Activated naive CD4-positive, alpha-beta T cell treated with anti-CD3 and anti-CD28 coated beads, Interleukin-2, amount 50 U/mL, for 24 hours (primary cell): ENCODE data around the gene TEX9.
A peak's percentile ranks its signal among the peaks of the same experiment; 100 is the strongest.
"Not testable (repeated sequence)": the region's sequence is repeated elsewhere in the genome, so short reads cannot be mapped to it uniquely, and the experiment has no call there.

ENCODE experiments used
- H3K27ac Mint-ChIP-seq: one replicate; pipeline ENCODE4 v1.8.0; 2021; ENCODE audit warnings: mild to moderate bottlenecking, mixed read lengths
- H3K27me3 Mint-ChIP-seq: one replicate; pipeline ENCODE4 v1.8.0; 2021; ENCODE audit warnings: mixed read lengths
- H3K36me3 Mint-ChIP-seq: one replicate; pipeline ENCODE4 v1.8.0; 2021; ENCODE audit warnings: mixed read lengths
- H3K4me1 Mint-ChIP-seq: one replicate; pipeline ENCODE4 v1.8.0; 2021; ENCODE audit warnings: mixed read lengths
- H3K4me3 Mint-ChIP-seq: one replicate; pipeline ENCODE4 v1.8.0; 2021; ENCODE audit warnings: mild to moderate bottlenecking, mixed read lengths
- H3K9me3 Mint-ChIP-seq: one replicate; pipeline ENCODE4 v1.8.0; 2021; ENCODE audit warnings: mixed read lengths

TEX9 gene

DNA sequence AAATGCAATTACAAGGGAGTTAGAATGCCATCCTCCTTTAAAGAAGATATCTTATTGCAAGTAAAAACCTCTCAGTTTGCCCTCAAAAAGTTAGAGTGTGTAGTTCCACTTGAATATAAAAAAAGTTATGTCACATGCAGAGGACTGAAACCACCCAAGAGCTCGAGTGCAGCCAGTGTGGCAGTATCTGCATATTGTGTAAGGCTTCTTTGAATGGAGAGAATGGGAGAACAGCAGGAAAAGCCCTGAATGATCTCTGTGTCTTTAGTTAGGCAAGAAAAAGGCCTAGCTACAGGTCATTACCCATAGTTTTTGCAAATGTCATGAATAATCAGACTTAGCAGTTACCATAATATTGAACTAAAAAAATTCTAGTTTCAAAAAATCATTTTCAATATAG is 13.9 kb upstream of the TEX9 start:
- Mint-ChIP-seq H3K27ac (no peak overlapping the region), H3K4me1 (no peaks in the 10 kb centered on the region), H3K27me3 (no peaks in the 10 kb centered on the region), H3K9me3 (no peaks in the 10 kb centered on the region), H3K4me3 (no peak overlapping the region), H3K36me3 (no peaks in the 10 kb centered on the region)

DNA sequence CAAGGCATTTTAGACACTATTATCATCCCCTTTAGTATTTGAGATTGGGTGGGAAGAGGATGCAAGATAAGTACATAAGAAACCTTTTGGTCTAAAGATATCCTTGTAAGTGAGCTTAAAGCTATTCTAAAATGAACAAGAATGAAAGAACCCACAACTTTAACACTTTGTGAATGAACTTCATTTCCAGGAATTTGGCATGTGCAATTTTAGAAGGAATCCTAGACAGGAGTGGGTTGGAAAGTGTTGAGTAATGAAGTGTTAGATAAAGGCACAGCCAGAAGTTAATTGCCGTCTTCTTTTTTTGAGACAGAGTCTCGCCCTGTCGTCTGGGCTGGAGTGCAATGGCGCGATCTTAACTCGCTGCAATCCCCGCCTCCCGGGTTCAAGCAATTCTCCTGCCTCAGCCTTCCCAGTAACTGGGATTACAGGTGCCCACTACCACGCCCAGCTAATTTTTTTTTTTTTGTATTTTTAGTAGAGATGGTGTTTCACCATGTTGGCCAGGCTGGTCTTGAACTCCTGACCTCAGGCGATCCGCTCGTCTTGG is 13.2 kb upstream of the TEX9 start:
- no peak overlapping the region for H3K27ac Mint-ChIP-seq
- H3K4me1 Mint-ChIP-seq, result no peaks in the 10 kb centered on the region
- no peak overlapping the region for H3K4me3 Mint-ChIP-seq
- H3K36me3 Mint-ChIP-seq, result no peaks in the 10 kb centered on the region
- no peaks in the 10 kb centered on the region for H3K9me3 Mint-ChIP-seq
- H3K27me3 Mint-ChIP-seq, result no peaks in the 10 kb centered on the region

DNA sequence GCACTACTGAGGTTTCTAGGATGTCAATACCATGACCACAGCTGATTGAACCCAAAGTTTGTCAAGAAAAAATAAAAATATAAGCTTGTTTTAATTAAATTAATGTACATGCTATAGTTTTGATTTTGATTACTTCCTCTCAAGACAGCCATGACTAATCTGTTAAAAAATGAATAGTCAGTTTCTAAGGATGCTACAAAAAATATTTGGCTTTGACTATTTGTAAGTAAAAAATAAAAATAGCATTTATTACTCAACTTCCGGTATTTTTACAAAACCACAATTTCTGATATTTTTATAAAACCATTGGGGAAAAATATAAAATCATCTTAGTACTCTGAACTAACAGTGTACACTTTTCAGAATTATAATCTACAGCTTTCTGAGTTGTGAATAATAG is 12.1 kb upstream of the TEX9 start:
- Mint-ChIP-seq H3K36me3 (no peaks in the 10 kb centered on the region), H3K27ac (no peak overlapping the region), H3K4me3 (no peak overlapping the region), H3K9me3 (no peaks in the 10 kb centered on the region), H3K4me1 (no peaks in the 10 kb centered on the region), H3K27me3 (peaks cover 1% of the 10 kb centered on the region)

DNA sequence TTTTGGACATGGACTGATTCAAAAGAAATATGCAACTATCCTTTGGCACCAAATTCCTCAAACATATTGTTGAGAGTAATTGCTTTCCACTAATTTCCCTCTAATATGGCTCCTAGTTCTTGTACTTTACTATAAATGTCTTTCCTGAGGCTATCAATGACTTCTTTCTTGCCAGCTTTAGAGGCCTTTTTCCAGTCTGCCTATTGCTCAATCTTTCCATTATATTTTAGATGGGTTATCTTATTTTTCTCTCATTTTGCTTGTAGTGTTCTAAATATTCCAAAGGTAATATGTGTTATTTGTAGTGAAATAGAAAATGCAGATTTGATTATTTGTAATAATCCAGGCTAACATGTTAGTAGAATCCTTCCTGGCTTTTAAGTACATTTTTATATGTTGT is 11.5 kb upstream of the TEX9 start:
- no peak overlapping the region for H3K27ac Mint-ChIP-seq
- no peaks in the 10 kb centered on the region for H3K9me3 Mint-ChIP-seq
- H3K4me1 Mint-ChIP-seq, result no peaks in the 10 kb centered on the region
- no peaks in the 10 kb centered on the region for H3K36me3 Mint-ChIP-seq
- no peak overlapping the region for H3K4me3 Mint-ChIP-seq
- peaks cover 4% of the 10 kb centered on the region for H3K27me3 Mint-ChIP-seq

DNA sequence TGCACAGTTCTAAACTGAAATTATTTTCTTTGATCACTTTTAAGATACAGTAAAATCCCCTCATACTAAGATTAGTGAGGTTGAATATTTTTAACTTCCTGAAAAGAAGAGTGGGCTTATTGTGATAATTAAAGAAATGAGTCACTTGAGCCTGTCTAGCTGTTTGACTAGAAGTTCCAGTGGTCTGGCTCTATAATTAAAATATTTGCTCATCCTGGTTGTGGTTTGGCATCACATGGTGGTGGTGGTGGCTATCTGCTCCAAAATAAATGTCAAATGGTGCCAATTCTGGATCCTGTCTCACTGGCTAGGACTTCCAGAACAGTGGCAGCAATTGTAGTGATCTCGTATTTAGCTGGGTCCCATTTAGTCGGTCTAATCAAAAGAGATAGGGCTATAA is 8.6 kb upstream of the TEX9 start:
- no peak overlapping the region for H3K4me3 Mint-ChIP-seq
- no peaks in the 10 kb centered on the region for H3K4me1 Mint-ChIP-seq
- peaks cover 6% of the 10 kb centered on the region for H3K27me3 Mint-ChIP-seq
- H3K27ac Mint-ChIP-seq, result no peak overlapping the region
- H3K9me3 Mint-ChIP-seq, result no peaks in the 10 kb centered on the region
- H3K36me3 Mint-ChIP-seq, result no peaks in the 10 kb centered on the region

DNA sequence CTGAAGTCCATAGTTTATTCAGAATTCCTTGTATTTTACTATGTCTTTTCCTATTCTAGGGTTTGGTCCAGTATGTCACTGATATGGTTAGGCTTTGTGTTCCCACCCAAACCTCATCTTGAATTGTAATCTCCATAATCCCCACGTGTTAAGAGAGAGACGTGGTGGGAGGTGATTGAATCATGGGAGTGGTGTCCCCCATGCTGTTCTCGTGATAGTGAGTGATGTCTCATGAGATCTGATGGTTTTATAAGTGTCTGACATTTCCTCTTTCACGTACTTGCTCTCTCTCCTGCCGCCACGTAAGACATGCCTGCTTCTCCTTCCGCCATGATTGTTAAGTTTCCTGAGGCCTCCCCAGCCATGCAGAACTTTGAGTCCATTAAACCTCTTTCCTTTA is 6.6 kb upstream of the TEX9 start:
- no peaks in the 10 kb centered on the region for H3K36me3 Mint-ChIP-seq
- peaks cover 7% of the 10 kb centered on the region for H3K9me3 Mint-ChIP-seq
- H3K27me3 Mint-ChIP-seq, result peaks cover 13% of the 10 kb centered on the region
- H3K27ac Mint-ChIP-seq, result no peak overlapping the region
- H3K4me1 Mint-ChIP-seq, result no peaks in the 10 kb centered on the region
- H3K4me3 Mint-ChIP-seq, result no peak overlapping the region

DNA sequence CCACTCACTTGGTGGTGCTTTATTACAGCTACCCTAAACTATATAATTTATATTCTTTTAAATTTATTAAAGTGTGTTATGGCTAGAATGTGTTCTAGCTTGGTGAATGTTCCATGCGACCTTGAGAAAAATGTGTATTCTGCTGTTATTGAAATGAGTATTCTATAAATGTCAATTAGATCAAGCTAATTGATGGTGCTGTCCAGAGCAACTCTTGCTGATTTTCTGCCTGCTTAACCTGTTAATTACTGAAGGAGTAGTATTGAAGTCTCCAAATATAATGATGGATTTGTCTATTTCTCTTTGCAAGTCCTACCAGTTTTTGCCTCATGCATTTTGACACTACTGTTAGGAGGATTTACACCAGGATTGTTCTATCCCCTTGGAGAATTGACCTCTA is 3.2 kb upstream of the TEX9 start:
- Mint-ChIP-seq H3K27ac (no peak overlapping the region), H3K4me3 (no peak overlapping the region), H3K9me3 (peaks cover 7% of the 10 kb centered on the region), H3K36me3 (no peaks in the 10 kb centered on the region), H3K27me3 (peaks cover 32% of the 10 kb centered on the region), H3K4me1 (peaks cover 11% of the 10 kb centered on the region)

DNA sequence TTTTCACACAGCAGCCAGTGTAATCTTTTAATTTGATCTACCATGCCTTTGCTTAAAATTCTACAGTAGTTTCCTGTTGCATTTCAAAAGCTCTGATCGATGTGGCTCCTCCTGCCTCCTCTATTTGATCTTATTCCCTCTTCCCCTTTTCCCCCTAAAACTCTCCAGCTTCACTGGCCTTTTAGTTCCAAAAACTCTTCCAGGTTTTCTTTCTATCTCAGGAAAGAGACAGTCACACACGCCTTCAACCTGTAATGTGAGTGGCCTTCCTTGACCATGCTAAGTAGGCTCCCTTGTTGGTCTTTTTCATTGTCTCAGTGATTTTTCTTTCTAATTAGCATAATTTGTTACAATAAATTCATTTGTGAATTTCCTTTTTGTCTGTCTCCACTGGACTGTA is 985 bp downstream of the TEX9 start:
- H3K27me3 Mint-ChIP-seq, result peaks cover 49% of the 10 kb centered on the region
- H3K27ac Mint-ChIP-seq, result no peak overlapping the region

DNA sequence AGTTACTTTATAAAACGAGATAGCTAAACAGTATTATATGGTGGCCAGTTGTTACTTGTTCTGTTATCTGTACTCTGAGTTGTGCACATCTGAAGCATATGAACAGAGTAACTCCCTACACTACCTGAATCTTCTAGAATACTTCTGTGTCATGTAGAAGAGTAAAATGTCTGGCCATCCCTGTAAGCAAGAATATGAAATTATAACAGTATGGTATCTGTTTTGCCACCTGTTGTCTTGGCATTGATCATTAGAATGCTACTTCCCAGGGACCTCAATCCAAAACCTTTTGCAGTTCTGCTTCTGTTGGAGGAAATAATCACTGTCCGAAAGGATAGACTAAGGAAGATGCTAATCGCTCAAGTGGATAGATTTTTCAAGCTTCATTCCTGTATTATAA is 1.9 kb downstream of the TEX9 start:
- H3K27me3 Mint-ChIP-seq, result peaks cover 55% of the 10 kb centered on the region
- peaks cover 11% of the 10 kb centered on the region for H3K4me1 Mint-ChIP-seq
- peaks cover 11% of the 10 kb centered on the region for H3K9me3 Mint-ChIP-seq
- H3K27ac Mint-ChIP-seq, result no peak overlapping the region
- H3K4me3 Mint-ChIP-seq, result no peak overlapping the region
- no peaks in the 10 kb centered on the region for H3K36me3 Mint-ChIP-seq

More for the DNA sequence above, 985 bp downstream of the TEX9 start:
- Mint-ChIP-seq H3K4me1 (peaks cover 11% of the 10 kb centered on the region), H3K4me3 (peak overlapping the region; percentile 89), H3K36me3 (no peaks in the 10 kb centered on the region), H3K9me3 (peaks cover 11% of the 10 kb centered on the region)

DNA sequence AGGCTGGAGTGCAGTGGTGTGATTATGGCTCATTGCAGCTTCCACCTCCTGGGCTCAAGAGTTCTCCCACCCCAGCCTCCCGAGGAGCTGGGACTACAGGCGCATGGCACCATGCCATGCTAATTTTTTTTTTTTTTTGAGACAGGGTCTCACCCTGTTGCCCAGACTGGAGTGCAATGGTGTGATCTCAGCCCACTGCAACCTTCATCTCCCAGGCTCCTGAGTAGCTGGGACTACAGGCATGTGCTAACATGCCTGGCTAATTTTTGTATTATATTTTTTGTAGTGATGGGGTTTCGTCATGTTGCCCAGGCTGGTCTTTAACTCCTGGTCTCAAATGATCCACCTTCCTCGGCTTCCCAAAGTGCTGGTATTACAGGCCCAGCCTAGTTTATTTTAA is 4.0 kb downstream of the TEX9 start:
- Mint-ChIP-seq H3K4me3 (no peak overlapping the region), H3K9me3 (peaks cover 4% of the 10 kb centered on the region), H3K27me3 (peaks cover 58% of the 10 kb centered on the region), H3K36me3 (no peaks in the 10 kb centered on the region), H3K4me1 (peaks cover 11% of the 10 kb centered on the region), H3K27ac (no peak overlapping the region)

DNA sequence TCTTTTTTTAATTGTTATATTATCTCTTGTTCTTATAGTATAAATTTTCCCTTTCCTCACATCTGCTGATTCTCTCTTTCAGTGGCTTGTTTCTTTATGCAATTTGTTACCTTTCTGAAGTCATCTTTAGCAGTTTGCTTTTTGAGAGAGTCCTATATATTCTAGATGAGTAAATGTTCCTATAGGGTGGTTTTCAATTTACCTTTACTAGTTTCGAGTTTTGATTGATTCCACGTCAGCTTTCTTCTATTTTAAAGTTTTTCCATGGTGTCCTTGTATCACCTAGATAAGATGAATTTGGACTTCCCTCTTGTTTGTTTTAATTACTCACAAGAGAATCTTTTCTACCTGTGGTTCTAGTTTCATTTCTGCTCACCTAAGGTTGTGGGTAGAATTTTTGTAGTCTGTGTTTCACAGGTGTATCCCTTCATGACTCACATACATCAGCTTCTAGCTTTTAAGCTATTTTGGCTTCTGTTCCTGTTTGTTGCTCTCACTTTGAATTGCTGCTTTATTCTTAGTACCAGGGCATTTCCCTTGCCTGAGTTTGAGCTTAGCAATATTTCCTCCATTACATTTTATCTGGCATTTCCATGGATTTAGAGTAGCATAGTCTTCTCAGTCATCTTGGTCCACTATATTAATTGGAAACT is 6.4 kb downstream of the TEX9 start:
- Mint-ChIP-seq H3K27me3 (peaks cover 46% of the 10 kb centered on the region), H3K27ac (no peak overlapping the region)

DNA sequence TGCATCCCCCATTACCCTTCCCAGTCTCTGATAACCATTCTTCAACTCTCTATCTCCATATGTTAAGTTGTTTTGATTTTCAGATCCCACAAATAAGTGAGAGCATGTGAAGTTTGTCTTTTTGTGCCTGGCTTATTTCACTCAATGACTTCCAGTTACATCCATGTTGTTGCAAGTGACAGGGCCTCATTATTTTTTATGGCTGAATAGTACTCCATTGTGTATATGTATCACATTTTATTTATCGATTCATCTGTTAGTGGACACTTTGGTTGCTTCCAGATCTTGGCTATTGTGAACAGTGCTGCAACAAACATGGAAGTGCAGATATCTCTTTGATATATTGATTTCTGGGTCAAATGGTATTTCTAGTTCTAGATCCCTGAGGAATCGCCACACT is 9.5 kb downstream of the TEX9 start:
- H3K4me3 Mint-ChIP-seq, H3K36me3 Mint-ChIP-seq, H3K4me1 Mint-ChIP-seq, H3K27ac Mint-ChIP-seq: not testable (repeated sequence)
- Mint-ChIP-seq H3K9me3 (peaks cover 25% of the 10 kb centered on the region), H3K27me3 (peaks cover 41% of the 10 kb centered on the region)

More for the DNA sequence above, 6.4 kb downstream of the TEX9 start:
- Mint-ChIP-seq H3K4me1 (no peaks in the 10 kb centered on the region), H3K9me3 (peaks cover 4% of the 10 kb centered on the region), H3K4me3 (no peak overlapping the region), H3K36me3 (peaks cover 1% of the 10 kb centered on the region)

DNA sequence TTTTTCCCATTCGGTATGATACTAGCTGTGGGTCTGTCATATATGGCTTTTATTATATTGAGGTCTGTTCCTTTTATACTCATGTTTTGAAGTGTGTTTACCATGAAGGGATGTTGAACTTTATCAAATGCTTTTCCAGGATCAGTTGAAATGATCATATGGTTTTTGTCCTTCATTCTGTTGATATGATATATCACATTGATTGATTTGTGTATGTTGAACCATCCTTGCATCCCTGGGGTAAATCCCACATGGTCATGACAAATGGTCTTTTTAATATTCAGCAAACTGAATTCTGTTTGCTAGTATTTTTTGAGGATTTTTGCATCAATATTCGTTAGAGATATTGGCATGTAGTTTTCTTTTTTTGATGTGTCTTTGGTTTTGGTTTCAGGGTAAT is 12.6 kb downstream of the TEX9 start:
- Mint-ChIP-seq H3K9me3 (peaks cover 41% of the 10 kb centered on the region), H3K27me3 (peaks cover 18% of the 10 kb centered on the region)
- not testable (repeated sequence) for H3K4me1 Mint-ChIP-seq, H3K36me3 Mint-ChIP-seq, H3K27ac Mint-ChIP-seq, H3K4me3 Mint-ChIP-seq

DNA sequence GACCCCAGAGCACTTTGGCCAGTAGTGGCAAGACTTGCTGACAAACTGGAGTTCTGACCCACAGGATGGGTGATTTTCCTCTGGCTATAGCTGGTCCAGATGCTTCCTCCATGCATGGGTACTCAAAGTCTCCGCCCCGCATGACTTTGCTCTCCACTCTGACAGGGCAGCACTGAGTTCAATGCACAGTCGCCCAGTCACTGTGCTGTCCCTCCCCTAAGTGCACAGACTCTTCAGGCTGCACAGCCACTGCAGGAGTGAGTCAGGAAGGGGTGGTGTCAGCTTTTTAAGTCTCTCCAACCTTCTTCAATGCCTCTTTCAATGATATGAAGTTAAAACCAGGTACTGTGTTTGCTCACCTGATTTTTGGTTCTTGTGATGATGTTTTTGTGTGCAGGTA is 17.8 kb downstream of the TEX9 start:
- Mint-ChIP-seq H3K27me3 (peaks cover 2% of the 10 kb centered on the region), H3K4me1 (no peaks in the 10 kb centered on the region), H3K27ac (no peak overlapping the region), H3K4me3 (no peak overlapping the region), H3K36me3 (peaks cover 4% of the 10 kb centered on the region), H3K9me3 (peaks cover 33% of the 10 kb centered on the region)

DNA sequence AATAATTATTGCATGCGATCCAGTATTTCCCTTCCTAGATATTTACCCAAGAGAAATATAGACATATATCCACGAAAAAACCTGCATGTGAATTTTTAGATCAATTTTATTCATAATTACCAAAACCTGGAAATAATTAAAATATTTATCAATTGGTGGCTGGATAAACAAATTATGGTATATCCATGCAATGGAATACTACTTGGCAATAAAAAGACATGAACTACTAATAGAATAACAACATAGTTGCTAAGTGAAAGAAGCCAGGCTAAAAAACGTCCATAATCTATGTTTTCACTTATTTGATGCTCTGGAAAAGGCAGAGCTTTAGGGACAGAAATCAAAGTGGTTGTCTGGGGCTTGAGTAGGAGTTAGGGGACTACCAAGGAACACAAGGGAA is 20.7 kb downstream of the TEX9 start:
- Mint-ChIP-seq H3K27ac (no peak overlapping the region), H3K4me1 (no peaks in the 10 kb centered on the region), H3K9me3 (peaks cover 4% of the 10 kb centered on the region), H3K36me3 (peaks cover 2% of the 10 kb centered on the region), H3K4me3 (no peak overlapping the region), H3K27me3 (peaks cover 1% of the 10 kb centered on the region)

DNA sequence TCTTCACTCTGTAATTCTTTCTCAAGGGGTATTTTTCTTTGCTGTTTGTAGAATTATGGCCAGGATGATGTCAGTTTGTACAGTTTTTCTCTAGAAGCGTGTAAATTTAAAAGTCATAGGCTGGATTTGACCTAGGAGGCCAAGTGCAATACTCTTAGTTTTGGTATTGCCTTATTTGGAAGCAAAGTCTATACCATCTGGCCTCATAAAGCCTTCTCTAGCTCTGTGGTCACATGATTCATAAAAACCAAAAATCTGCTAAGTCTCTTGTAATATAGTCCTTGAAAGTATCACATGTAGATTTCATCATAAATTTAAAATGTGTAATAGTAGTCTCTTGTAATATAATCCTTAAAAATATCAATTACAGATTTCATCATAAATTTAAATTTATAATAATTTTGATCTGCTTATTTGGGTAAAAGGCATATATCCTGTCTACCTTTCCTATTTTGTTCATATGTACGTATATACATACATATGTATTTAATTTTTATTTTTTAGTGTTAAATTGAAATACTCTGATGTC is 25.6 kb downstream of the TEX9 start:
- Mint-ChIP-seq H3K27ac (peak overlapping the region; percentile 27), H3K4me1 (no peaks in the 10 kb centered on the region), H3K36me3 (no peaks in the 10 kb centered on the region), H3K4me3 (no peak overlapping the region), H3K27me3 (peaks cover 2% of the 10 kb centered on the region), H3K9me3 (no peaks in the 10 kb centered on the region)

DNA sequence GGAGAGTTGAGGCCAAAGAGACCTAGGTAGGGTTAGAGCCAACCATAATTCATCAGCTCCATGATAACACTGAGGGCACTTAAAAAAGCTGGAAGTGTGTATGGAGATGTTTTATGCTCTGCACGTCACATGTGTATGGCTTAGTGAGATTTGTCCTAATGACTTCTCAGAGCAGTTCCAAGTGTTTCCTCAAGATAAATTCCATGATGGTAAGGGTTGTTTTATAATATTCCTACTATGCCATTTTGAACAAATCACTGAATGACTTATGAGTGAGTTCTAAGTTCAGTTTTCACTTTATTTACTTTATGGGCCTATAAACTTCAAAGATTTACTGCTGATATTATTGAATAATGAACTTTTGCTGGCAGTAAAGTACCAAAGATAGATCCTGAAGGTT is 28.1 kb downstream of the TEX9 start:
- Mint-ChIP-seq H3K4me3 (no peak overlapping the region), H3K9me3 (peaks cover 5% of the 10 kb centered on the region), H3K27ac (no peak overlapping the region)

More for the DNA sequence above, 28.1 kb downstream of the TEX9 start:
- peaks cover 2% of the 10 kb centered on the region for H3K27me3 Mint-ChIP-seq
- no peaks in the 10 kb centered on the region for H3K36me3 Mint-ChIP-seq
- H3K4me1 Mint-ChIP-seq, result no peaks in the 10 kb centered on the region
